Endothelial cell of umbilical vein (primary cell): ENCODE results near the gene JUP. TPM values are rescaled to one million over a fixed set of nuclear protein-coding genes. Genes with fewer than 3 reads are reported as not detected.
"Not testable (repeated sequence)": the region's sequence is repeated elsewhere in the genome, so short reads cannot be mapped to it uniquely, and the experiment has no call there.

ENCODE experiments used
- BruUV-seq: library from RNA; stranded (reverse); fragments of 400-500 nt; replicated peaks from 2 replicates; lab custom pipeline; 2021; lab: Mats Ljungman, UMichigan
- CTCF ChIA-PET: fragments of 300-600, 350-600 bp; sonication (Branson Sonifier 250); formaldehyde crosslinking; loops from one replicate; lab custom pipeline; 2021; ENCODE audit warnings: antibody characterized with exemption, inconsistent platforms; lab: Charles Lee
- POLR2A ChIA-PET: fragments of 300-600, 350-600 bp; sonication (Branson Sonifier 250); formaldehyde crosslinking; loops from one replicate; lab custom pipeline; 2021; ENCODE audit warnings: antibody characterized with exemption, inconsistent platforms; lab: Charles Lee
- DNase-seq: peaks from one replicate; pipeline ENCODE4 v3.0.0-alpha.2; 2011; ENCODE audit warnings: low read depth, low spot score
- FAIRE-seq: peaks from 2 replicates; lab custom pipeline; 2011; peaks lifted over from hg19 to GRCh38; lab: Jason Lieb, UNC
- H2AFZ ChIP-seq: 2 replicates; pipeline ENCODE4 v1.6.0; 2012; ENCODE audit warnings: low read depth, low read length, control low read depth, inconsistent platforms
- H3K27ac ChIP-seq: 2 replicates; pipeline ENCODE4 v1.5.1; 2011; ENCODE audit warnings: low read depth, mild to moderate bottlenecking, control low read depth, low read length, moderate library complexity; ENCODE audit not compliant: insufficient read depth
- H3K27me3 ChIP-seq, 2 experiments: 2 replicates each; pipeline versions ENCODE4 v1.6.0 to v1.6.1; 2011; ENCODE audit warnings: low read length in 2 of 2, mixed read lengths in 1 of 2; ENCODE audit not compliant: control insufficient read depth in 2 of 2, insufficient read depth in 2 of 2
- H3K36me3 ChIP-seq, 2 experiments: 2 replicates in 1 of 2; 3 replicates in 1 of 2; pipeline ENCODE4 v1.5.1; 2011; ENCODE audit warnings: low read length in 2 of 2, mild to moderate bottlenecking in 1 of 2, moderate library complexity in 1 of 2; ENCODE audit not compliant: control insufficient read depth in 2 of 2, insufficient read depth in 2 of 2; ENCODE audit errors: extremely low read depth in 1 of 2
- H3K4me1 ChIP-seq: 3 replicates; pipeline ENCODE4 v1.5.1; 2011; ENCODE audit warnings: mild to moderate bottlenecking, low read length; ENCODE audit not compliant: control insufficient read depth, insufficient read depth; ENCODE audit errors: extremely low read depth
- H3K4me2 ChIP-seq: 2 replicates; pipeline ENCODE4 v1.6.1; 2011; ENCODE audit warnings: low read length, control low read depth, mixed read lengths; ENCODE audit not compliant: insufficient read depth
- H3K4me3 ChIP-seq, 3 experiments: fragments of 200-600 bp in 1 of 3; sonication (generic), shearing (Covaris generic) in 1 of 3; replicated peaks in 1 of 3; 2 replicates each; pipeline ENCODE4 v1.5.1; 2011 to 2016; ENCODE audit warnings: control low read depth in 3 of 3, low read length in 3 of 3, mild to moderate bottlenecking in 2 of 3, inconsistent platforms in 1 of 3, low read depth in 1 of 3, moderate library complexity in 1 of 3; ENCODE audit not compliant: insufficient read depth in 1 of 3
- H3K79me2 ChIP-seq: 2 replicates; pipeline ENCODE4 v1.6.0; 2012; ENCODE audit warnings: low read length, inconsistent platforms; ENCODE audit not compliant: control insufficient read depth, insufficient read depth
- H3K9ac ChIP-seq: replicated peaks from 2 replicates; pipeline ENCODE3; 2011; ENCODE audit warnings: low read length, control low read depth; ENCODE audit not compliant: insufficient read depth; ENCODE audit errors: extremely low read depth
- H3K9me1 ChIP-seq: replicated peaks from 3 replicates; pipeline ENCODE4 v1.6.0; 2011; ENCODE audit warnings: mild to moderate bottlenecking, low read length; ENCODE audit not compliant: control insufficient read depth, insufficient read depth; ENCODE audit errors: extremely low read depth
- H3K9me3 ChIP-seq: replicated peaks from 2 replicates; pipeline ENCODE4 v1.5.1; 2012; ENCODE audit warnings: low read length, inconsistent platforms; ENCODE audit not compliant: control insufficient read depth, insufficient read depth
- H4K20me1 ChIP-seq: replicated peaks from 2 replicates; pipeline ENCODE3; 2011; ENCODE audit warnings: mild to moderate bottlenecking, low read length; ENCODE audit not compliant: control insufficient read depth, insufficient read depth; ENCODE audit errors: extremely low read depth
- EZH2 ChIP-seq: IDR thresholded peaks from 2 replicates; pipeline ENCODE4 v1.6.1; 2012; ENCODE audit warnings: borderline replicate concordance, low read depth, mild to moderate bottlenecking, moderate library complexity, low read length, inconsistent platforms; ENCODE audit not compliant: severe bottlenecking
- FOS ChIP-seq: IDR thresholded peaks from 2 replicates; pipeline ENCODE4 v1.6.1; 2011; ENCODE audit warnings: mild to moderate bottlenecking, low read length, moderate library complexity, borderline replicate concordance; ENCODE audit not compliant: insufficient read depth
- POLR2AphosphoS5 ChIP-seq: IDR thresholded peaks from 2 replicates; pipeline ENCODE4 v1.6.1; 2012; ENCODE audit warnings: low read depth, mild to moderate bottlenecking, control low read depth, low read length, moderate library complexity; ENCODE audit not compliant: insufficient read depth
- dilution Hi-C: fragments of 300-500 bp; cut with MboI; formaldehyde crosslinking; loops from one replicate; pipeline ENCODE4 v1.15.0; 2019; ENCODE audit warnings: low sequenced_read_pairs; ENCODE audit not compliant: extremely low pct_ligation_motif_present
- intact Hi-C: fragments of 100-400 bp; cut with micrococcal nuclease; formaldehyde crosslinking; loops from one replicate; pipeline ENCODE4 v1.10.0; 2022
- polyA plus RNA-seq, 4 experiments: library from polyadenylated mRNA; depleted of rRNA in 3 of 4; stranded (reverse) in 3 of 4; unstranded in 1 of 4; fragments of >200 nt; gene quantifications; 2 replicates each; pipeline versions ENCODE4 v1.2.1 to v1.2.3, GENCODE V29; 2011 to 2012; ENCODE audit warnings: missing spikeins in 1 of 4
- total RNA-seq: library from RNA; stranded (reverse); gene quantifications from 2 replicates; pipeline ENCODE4 v1.2.3, GENCODE V29; 2021
- TF ChIP-seq, protein P1 (sequence below): IDR thresholded peaks from 2 replicates; pipeline ENCODE4 v1.6.1; 2011; ENCODE audit not compliant: insufficient read depth, insufficient read length
- TF ChIP-seq, protein P2 (sequence below), 2 donors: IDR thresholded peaks; 1 replicate in 1 of 2; 2 replicates in 1 of 2; pipeline ENCODE4 v1.5.1; 2011; ENCODE audit warnings: low read length in 2 of 2, mild to moderate bottlenecking in 2 of 2, moderate library complexity in 2 of 2, control low read depth in 1 of 2, inconsistent platforms in 1 of 2, low read depth in 1 of 2; ENCODE audit not compliant: insufficient read depth in 1 of 2; ENCODE audit errors: extremely low read depth in 1 of 2

Gene JUP
- total and polyA plus RNA-seq, 2 donors (not counting 3 experiments of a cell fraction or from before 2014, with no cell fraction given): 98.0 to 171 TPM

DNA sequence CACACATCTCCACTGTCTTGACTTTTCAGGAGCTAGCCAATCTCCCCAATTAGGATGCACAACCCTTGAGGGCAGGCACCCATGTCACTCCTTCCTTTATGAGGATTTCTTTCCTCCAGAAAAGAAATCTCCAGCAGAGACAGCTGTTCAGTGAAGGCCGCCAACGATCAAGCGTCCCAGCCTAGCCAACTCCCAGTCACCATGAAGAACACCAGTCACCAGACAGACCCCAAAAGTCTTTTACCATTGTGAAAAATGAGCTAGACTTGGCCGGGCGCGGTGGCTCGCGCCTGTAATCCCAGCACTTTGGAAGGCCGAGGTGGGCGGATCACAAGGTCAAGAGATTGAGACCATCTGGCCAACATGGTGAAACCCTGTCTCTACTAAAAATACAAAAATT, 43.5 kb upstream of the JUP start:
- H3K9me3 ChIP-seq, FAIRE-seq, H3K4me2 ChIP-seq, intact Hi-C loops, DNase-seq, dilution Hi-C loops, H3K27ac ChIP-seq, H3K9ac ChIP-seq, H3K4me3 ChIP-seq, H3K4me1 ChIP-seq, H2AFZ ChIP-seq, H3K9me1 ChIP-seq, POLR2A ChIA-PET, H4K20me1 ChIP-seq, BruUV-seq, H3K27me3 ChIP-seq, H3K79me2 ChIP-seq: not testable (repeated sequence)
- H3K36me3 ChIP-seq: peaks cover 8 to 30% of the 10 kb centered on the region in 2 experiments
- CTCF ChIA-PET: interaction anchor here (0.7 to 1.3 kb wide), 2 partner anchors 12 to 19 kb away, joined by 3 read pairs; partner anchors contain the start of gene P3H4

DNA sequence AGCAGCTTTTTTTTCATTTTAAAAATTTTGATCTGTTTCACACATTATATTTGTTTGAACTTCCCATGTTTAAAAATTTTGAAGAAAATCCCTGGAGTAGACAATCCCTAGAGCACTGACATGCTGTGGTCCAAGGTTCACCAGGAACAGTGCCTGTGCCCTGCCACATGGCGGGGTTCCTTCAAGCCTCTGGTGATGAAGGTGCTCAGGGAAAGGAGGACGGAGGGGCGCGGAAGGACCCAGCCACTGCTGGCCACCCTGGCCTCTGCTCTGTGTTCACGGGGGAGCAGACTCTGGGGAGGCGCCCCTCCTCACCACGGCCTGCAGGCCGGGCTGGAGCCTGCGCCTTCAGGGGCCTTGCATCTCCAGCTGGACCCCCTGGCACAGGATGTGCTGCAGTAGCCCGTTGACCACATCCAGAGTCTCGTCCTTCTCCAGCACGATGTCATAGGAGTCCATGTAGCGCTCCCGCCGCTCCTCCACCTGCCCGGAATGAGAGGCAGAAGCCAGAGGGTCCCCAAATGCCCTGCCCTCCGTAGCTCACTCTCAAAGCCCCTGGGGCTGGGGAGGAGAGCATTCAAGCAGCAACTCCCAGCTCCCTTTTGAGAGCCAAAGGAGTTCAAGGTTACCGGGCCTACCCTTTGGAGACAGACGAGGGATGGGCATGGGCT, 38.8 kb upstream of the JUP start:
- POLR2A ChIA-PET: no interaction called here
- Histone ChIP-seq H3K27ac (no peak overlapping the region), H3K9me3 (no peaks in the 10 kb centered on the region), H3K9me1 (no peaks in the 10 kb centered on the region), H3K4me3 (no peak overlapping the region), H3K4me2 (no peak overlapping the region), H3K9ac (no peak overlapping the region), H2AFZ (no peak overlapping the region), H3K4me1 (no peaks in the 10 kb centered on the region), H3K79me2 (no peaks in the 10 kb centered on the region), H4K20me1 (no peaks in the 10 kb centered on the region), H3K36me3 (peaks cover 8 to 22% of the 10 kb centered on the region in 2 experiments), H3K27me3 (no peaks in the 10 kb centered on the region)
- BruUV-seq: no TSS peak
- CTCF ChIA-PET: interaction anchor here (1.3 kb wide), 1 partner anchor 16 kb away, joined by 4 read pairs; no protein-coding TSS in a partner anchor
- TF ChIP-seq, protein P1, sequence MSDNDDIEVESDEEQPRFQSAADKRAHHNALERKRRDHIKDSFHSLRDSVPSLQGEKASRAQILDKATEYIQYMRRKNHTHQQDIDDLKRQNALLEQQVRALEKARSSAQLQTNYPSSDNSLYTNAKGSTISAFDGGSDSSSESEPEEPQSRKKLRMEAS: no peak
- TF ChIP-seq, protein P2, sequence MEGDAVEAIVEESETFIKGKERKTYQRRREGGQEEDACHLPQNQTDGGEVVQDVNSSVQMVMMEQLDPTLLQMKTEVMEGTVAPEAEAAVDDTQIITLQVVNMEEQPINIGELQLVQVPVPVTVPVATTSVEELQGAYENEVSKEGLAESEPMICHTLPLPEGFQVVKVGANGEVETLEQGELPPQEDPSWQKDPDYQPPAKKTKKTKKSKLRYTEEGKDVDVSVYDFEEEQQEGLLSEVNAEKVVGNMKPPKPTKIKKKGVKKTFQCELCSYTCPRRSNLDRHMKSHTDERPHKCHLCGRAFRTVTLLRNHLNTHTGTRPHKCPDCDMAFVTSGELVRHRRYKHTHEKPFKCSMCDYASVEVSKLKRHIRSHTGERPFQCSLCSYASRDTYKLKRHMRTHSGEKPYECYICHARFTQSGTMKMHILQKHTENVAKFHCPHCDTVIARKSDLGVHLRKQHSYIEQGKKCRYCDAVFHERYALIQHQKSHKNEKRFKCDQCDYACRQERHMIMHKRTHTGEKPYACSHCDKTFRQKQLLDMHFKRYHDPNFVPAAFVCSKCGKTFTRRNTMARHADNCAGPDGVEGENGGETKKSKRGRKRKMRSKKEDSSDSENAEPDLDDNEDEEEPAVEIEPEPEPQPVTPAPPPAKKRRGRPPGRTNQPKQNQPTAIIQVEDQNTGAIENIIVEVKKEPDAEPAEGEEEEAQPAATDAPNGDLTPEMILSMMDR (IDR thresholded peaks at IDR 0.05; ENCODE audit: extremely low read depth in 1 of 2, insufficient read depth in 1 of 2, low read depth in 1 of 2, low read length in 2 of 2): no peak
- TF ChIP-seq EZH2 (no peak), FOS (no peak), POLR2AphosphoS5 (no peak)
- dilution Hi-C loops: no loop called here
- FAIRE-seq (no peak), DNase-seq (no peak)
- intact Hi-C loops: no loop called here
